GM12801 (cell line): ENCODE measurements around the gene MRPL34.

Source experiments
- TF ChIP-seq, protein P1 (sequence below): IDR thresholded peaks from one replicate; pipeline ENCODE4 v1.5.1; 2011; ENCODE audit warnings: control low read depth; ENCODE audit not compliant: insufficient read length; ENCODE audit errors: extremely low read depth

The MRPL34 gene

DNA sequence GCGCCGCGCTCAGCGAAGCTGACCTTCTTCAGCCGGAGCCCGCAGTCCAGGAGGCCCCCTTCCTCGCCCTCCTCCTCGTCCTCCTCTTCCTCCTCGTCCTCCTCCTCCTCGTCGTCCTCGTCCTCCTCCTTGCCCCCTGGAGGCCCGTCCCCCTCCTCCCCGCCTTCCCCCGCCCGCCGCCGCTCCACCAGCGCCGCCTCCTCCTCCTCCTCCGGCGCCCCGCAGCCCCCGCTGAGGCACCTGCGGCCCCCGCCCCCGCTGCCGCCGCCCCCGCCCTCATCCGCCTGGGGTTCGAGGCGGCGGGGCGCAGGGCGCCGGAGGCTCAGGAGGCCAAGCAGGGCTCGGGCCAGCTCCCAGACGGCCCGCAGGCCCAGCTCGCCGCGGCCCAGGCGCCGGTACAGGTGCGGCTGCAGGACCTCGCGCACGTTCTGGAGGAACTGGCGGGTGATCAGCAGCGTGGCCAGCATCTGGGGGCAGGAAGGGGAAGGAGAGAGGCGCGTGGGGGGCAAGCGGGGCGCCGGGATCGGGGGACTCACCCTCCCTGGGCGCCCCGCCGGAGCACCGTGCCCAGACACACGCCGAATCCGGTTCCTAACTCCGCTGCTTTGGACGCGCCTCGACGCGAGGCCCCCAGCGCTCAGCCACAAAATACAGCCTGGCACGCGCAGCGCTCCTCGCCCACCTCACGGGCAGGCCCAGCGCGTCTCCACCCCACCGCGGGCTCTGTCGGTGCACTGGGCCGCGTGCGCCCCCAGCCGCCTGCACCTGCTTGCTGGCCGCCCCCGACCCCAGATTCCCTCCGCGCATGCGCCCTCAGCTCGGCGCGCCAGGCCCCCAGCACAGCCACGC is 23.1 kb downstream of the MRPL34 start:
- TF ChIP-seq, protein P1, sequence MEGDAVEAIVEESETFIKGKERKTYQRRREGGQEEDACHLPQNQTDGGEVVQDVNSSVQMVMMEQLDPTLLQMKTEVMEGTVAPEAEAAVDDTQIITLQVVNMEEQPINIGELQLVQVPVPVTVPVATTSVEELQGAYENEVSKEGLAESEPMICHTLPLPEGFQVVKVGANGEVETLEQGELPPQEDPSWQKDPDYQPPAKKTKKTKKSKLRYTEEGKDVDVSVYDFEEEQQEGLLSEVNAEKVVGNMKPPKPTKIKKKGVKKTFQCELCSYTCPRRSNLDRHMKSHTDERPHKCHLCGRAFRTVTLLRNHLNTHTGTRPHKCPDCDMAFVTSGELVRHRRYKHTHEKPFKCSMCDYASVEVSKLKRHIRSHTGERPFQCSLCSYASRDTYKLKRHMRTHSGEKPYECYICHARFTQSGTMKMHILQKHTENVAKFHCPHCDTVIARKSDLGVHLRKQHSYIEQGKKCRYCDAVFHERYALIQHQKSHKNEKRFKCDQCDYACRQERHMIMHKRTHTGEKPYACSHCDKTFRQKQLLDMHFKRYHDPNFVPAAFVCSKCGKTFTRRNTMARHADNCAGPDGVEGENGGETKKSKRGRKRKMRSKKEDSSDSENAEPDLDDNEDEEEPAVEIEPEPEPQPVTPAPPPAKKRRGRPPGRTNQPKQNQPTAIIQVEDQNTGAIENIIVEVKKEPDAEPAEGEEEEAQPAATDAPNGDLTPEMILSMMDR: no peak

DNA sequence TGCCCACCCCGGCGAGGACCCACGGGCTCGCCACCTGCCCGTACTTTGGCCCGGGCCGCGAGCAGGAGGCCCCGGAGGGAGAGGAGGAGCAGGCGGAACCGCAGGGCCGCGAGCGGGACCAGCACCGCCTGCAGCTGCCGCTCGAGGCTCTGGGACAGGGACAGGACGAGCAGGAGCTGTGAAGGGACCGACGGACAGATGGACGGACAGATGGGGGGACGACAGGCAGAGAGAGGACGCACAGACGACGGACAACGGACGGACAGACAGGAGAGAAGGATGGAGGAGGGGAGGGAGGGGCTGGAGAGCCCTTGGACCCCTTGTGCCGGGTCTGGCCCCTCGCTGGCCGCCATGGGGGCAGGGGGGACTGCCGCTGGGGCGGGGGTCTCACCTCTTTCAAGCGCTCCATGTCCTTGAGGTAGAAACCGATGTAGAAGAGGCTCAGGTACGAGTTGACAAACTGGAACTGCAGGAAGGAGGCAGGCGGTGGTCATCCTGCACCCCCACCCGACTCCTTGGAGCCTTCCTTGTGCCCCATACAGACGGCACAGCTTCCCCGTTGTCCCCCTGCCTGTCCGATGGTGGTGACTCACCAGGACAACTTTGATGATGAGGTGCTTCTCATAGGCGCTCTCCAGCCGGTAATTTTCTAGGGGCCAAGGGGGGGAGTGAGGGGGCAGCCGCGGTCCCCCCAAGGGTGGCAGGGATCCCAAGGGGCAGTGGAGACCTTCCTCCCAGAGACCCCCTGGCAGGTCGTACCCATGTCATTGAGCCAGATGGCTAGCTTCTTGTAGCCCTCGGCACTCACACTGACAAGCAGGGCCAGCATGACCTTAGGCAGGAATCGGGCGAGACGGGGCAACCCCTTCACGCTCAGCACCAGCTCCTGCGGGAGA is 23.9 kb downstream of the MRPL34 start:
- TF ChIP-seq, protein P1: no peak

DNA sequence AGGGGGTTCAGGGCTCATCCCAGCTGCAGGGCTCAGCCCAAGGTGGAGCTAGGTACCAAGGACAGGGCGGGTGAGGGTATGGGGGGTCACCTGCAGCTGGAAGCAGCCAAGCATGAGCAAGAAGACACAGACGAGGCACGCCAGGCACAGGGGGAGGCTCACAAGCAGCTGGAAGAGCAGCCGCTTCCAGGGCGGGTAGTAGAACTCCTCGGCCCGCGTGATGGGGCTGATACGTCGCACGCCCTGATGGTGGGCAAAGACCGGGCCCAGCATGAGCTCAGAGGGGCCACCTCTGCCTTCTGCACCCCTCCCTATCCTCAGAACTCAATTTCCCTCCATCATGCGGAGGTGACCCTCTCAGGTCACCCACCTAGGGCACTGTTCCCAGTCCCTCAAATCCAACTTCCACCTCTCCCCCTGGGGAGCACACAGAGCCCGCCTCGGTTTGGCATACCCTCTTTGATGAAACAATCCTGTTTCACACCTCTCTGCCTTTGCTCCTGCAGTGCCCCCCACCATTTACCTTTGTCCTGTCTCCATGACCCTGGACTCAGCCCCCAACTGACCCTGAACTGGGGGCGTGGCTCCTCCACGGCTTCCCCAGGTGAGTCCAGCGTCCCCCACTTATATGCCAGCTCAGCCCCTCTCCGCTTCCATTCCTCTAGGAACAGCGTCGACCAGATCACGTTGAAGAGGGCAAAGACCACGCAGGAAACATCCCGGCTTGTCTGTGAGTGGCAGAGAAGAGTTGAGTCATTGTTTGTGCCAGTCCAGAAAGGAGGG is 24.8 kb downstream of the MRPL34 start:
- TF ChIP-seq, protein P1: no peak

DNA sequence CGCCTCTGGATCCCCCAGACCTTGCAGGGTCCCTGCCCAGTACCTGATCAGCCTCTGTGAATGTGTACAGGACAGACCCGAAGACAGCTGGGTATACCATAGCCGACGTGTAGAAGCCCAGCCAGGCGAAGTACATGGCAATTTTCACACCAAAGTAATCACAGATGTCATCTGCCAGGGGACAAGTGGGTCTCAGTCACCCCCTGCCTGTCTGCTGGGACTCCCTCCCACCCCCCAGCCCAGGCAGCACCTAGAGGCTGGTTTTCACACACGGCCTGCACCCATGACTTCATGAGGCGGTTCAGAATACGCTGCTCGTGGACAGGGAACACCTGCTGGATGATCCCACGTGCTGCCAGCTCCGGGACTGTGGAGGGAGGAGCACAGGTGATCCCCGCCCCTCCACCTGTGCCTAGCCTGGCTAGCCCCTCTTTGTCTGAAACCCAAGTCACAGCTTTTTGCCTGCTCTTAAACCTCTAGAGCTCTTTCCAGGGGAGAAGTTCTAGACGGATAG is 25.4 kb downstream of the MRPL34 start:
- TF ChIP-seq, protein P1: no peak

DNA sequence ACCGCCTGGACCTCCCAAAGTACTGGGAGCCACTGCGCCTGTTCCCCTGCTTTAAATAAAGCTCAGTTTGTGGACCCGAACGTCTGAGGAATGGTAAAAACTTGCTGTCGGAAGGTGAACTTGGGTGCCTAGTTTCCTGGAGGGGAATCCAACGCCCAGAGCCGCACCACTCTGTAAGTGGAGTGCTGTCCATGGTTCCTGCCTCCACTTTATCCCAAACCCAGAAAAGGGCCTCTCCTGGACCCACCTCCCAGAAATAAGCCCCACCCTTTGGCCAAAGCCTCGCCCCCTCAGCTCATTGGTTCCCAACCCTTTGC is 26.6 kb downstream of the MRPL34 start:
- TF ChIP-seq, protein P1: no peak

DNA sequence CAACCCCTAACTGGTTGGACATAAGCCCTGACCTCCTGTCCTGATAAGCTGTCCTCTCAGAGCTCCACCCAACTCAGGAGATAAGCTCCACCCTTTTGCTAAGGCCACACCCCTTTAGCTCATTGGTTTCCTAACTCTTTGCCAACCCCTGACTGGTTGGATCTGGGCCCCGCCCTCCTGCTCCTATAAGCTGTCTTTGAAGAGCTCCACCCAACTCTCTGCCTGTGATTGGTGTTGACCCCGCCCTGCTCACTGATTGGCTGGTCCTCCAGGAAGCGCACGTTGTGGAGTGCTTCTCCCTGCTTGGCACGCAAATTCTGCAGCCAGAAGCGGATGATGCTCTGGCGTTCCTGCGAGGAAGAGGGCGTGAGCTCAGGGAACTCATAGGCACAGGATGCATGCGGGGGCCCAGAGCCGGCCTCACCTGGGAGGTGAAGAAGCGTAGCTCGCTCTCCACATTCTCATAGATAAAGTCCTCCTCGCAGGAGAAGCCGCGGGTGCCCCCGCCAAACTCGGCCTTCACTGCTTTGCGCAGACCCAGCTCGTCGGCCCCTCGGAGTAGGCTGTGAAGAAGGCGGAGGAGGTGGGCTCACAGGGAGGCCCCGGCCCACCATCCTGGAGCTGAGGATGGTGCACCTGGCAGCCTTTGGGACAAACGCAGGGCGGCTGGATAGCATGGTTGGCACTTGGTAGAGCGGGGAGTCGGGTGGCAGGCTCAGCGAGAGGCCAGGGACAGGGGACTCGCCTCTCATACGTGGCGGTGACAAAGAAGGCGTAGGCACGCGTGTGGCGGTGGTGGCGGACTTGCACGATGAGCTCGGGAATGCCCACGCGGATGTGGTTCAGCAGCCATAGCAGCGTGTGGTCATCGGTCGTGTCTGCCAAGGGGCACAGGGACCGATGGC is 27.3 kb downstream of the MRPL34 start:
- TF ChIP-seq, protein P1: no peak
